Brain microvascular endothelial cell (primary cell): ENCODE results near the gene NEK11.
"Not testable (repeated sequence)": the region's sequence is repeated elsewhere in the genome, so short reads cannot be mapped to it uniquely, and the experiment has no call there.

Source experiments
- DNase-seq: peaks from one replicate; pipeline ENCODE4 v3.0.0-alpha.2; 2020
- H3K27ac ChIP-seq: fragments of 250-450 bp; sonication (Bioruptor Pico); 2 replicates; pipeline ENCODE4 v1.5.1; 2020; ENCODE audit warnings: mild to moderate bottlenecking, moderate library complexity
- H3K27me3 ChIP-seq: fragments of 250-450 bp; sonication (Bioruptor Pico); replicated peaks from 2 replicates; pipeline ENCODE4 v1.5.1; 2020; ENCODE audit warnings: mild to moderate bottlenecking
- H3K36me3 ChIP-seq: fragments of 250-450 bp; sonication (Bioruptor Pico); replicated peaks from 2 replicates; pipeline ENCODE4 v1.5.1; 2020; ENCODE audit warnings: mild to moderate bottlenecking
- H3K4me3 ChIP-seq: 2 replicates; pipeline ENCODE4 v1.5.1; 2011; ENCODE audit warnings: low read depth, mild to moderate bottlenecking, control low read depth, low read length, moderate library complexity
- in situ Hi-C: cut with HindIII; loops from 2 replicates; pipeline ENCODE4 v1.10.0; 2017; ENCODE audit warnings: low sequenced_read_pairs, low pct_ligation_motif_present
- TF ChIP-seq, protein P1 (sequence below): IDR thresholded peaks from 2 replicates; pipeline ENCODE4 v1.5.1; 2011; ENCODE audit warnings: low read depth, mild to moderate bottlenecking, moderate library complexity, low read length, control low read depth, inconsistent platforms; ENCODE audit errors: missing control alignments

Gene NEK11

DNA sequence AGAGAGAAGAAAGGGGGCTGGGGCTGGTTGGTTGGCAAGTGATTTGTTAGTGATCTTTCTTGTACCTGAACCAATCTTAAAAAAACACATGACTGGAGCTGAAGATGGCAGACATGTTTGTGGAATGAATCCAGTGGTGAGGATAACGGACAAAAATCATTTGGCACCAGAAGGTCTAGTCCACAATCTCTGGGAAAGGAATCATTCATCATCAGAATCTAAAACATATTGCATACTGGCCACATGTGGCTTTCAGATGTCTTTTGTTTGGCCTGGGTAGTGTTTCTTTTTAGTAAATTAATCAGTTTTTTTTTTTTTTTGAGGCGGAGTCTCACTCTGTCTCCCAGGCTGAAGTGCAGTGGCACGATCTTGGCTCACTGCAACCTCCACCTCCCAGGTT lies 5.0 kb downstream of the NEK11 start:
- H3K27ac ChIP-seq, result no peak overlapping the region
- no peak overlapping the region for H3K4me3 ChIP-seq
- H3K27me3 ChIP-seq, result no peaks in the 10 kb centered on the region
- DNase-seq, result no peak
- H3K36me3 ChIP-seq, result no peaks in the 10 kb centered on the region
- in situ Hi-C loops, result no loop called here
- TF ChIP-seq, protein P1, sequence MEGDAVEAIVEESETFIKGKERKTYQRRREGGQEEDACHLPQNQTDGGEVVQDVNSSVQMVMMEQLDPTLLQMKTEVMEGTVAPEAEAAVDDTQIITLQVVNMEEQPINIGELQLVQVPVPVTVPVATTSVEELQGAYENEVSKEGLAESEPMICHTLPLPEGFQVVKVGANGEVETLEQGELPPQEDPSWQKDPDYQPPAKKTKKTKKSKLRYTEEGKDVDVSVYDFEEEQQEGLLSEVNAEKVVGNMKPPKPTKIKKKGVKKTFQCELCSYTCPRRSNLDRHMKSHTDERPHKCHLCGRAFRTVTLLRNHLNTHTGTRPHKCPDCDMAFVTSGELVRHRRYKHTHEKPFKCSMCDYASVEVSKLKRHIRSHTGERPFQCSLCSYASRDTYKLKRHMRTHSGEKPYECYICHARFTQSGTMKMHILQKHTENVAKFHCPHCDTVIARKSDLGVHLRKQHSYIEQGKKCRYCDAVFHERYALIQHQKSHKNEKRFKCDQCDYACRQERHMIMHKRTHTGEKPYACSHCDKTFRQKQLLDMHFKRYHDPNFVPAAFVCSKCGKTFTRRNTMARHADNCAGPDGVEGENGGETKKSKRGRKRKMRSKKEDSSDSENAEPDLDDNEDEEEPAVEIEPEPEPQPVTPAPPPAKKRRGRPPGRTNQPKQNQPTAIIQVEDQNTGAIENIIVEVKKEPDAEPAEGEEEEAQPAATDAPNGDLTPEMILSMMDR, result no peak

DNA sequence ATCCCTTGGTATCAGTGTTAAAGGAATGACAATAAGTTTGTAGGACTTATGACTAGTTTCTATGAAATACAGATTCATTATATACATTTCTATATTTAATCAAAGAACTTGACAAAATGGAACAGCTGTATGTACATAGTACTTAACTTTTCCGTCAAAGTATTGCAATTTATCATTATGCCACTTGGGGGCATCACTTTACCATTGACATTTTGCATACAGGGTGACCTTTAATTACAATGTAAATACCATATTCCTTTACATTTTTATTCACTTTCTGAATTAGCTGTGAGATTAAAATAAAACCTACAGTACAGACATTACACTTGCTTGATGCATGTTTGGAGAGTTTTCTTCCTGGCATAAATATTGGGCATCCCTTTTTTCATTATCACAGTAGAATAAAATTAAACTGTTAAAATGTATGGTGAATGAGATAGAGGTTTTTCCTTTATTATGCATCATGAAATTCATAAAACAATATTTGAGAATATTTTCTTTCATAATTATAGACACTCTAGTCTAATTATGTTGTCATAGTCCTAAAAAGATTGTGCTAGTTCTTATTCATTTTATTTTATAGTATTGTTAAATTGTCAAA lies 6.9 kb downstream of the NEK11 start:
- Histone ChIP-seq H3K27ac (no peak overlapping the region), H3K27me3 (no peaks in the 10 kb centered on the region), H3K36me3 (no peaks in the 10 kb centered on the region), H3K4me3 (no peak overlapping the region)
- in situ Hi-C loops, result no loop called here
- TF ChIP-seq, protein P1, result peak; percentile 31
- DNase-seq, result peak; percentile 57

DNA sequence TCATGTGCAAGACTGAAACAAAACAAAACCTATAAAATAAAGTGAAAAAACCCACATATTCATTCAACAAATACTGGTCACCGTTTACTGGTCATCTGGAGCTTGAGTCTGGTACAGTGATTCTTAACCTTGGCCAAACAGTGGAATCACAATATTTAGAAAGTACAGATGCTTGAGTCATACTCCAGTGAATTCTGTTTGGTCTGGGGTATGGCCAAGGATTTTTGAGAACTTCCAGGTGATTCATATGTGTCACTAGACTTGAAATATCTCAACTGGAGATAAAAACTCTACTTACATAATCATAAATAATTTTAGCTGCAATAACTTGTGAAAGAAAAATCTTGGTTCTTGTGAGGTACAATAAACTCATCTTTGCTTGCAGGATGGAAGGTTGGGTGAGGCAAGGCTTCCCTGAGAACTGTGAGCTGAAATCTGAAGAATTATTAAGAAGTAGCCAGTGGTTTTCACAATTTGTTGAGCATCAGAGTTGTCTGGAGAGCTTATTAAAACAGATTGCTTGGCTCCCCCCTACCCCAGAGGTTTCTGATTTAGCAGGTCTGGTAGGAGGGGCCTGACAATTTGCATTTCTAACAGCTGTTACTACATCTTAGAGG lies 9.6 kb downstream of the NEK11 start:
- in situ Hi-C loops, result no loop called here

DNA sequence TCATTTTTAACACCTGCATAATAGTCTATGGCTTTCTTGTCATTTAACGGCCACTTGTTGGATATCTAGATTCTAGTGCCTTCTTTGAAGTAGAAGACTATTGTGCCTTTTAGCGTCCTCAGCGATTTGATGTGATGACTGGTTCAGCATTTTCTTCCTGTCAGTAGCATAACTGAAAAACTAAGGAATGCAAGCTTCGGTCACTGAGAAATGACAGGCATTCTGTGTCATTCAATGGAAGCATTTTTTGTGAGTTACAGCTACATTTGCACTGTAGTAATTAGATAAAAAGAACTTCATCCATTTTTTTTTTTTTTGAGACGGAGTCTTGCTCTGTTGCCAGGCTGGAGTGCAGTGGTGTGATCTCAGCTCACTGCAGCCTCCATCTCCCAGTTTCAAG lies 10.3 kb downstream of the NEK11 start:
- in situ Hi-C loops, result no loop called here
- peak; percentile 38 for DNase-seq
- no peaks in the 10 kb centered on the region for H3K27me3 ChIP-seq
- no peak overlapping the region for H3K4me3 ChIP-seq
- peak overlapping the region; percentile 2 for H3K27ac ChIP-seq
- TF ChIP-seq, protein P1, result no peak
- no peaks in the 10 kb centered on the region for H3K36me3 ChIP-seq

More for the DNA sequence above, 9.6 kb downstream of the NEK11 start:
- Histone ChIP-seq H3K27ac (peak overlapping the region; percentile 2), H3K36me3 (no peaks in the 10 kb centered on the region), H3K4me3 (no peak overlapping the region), H3K27me3 (no peaks in the 10 kb centered on the region)
- peak; percentile 75 for DNase-seq
- TF ChIP-seq, protein P1, result no peak

DNA sequence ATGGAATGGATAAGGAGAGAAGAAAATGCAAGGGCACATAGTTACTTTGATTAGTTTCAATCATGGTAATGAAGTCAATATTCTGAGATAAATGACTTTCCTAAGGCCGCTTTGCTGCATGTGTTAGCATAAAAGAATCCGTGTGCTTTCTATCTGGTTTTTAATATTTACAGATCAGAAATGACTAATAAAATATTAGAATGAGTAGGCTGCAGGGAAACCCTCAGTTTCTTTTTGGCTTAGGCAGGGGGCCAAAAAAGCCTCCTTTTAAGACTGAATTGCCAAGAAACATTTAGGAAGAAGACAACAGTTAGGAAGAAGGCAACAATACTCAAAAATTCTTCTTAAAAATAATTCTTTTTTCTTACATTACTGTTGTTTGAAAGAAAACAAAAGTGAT lies 11.6 kb downstream of the NEK11 start:
- in situ Hi-C loops, result no loop called here

DNA sequence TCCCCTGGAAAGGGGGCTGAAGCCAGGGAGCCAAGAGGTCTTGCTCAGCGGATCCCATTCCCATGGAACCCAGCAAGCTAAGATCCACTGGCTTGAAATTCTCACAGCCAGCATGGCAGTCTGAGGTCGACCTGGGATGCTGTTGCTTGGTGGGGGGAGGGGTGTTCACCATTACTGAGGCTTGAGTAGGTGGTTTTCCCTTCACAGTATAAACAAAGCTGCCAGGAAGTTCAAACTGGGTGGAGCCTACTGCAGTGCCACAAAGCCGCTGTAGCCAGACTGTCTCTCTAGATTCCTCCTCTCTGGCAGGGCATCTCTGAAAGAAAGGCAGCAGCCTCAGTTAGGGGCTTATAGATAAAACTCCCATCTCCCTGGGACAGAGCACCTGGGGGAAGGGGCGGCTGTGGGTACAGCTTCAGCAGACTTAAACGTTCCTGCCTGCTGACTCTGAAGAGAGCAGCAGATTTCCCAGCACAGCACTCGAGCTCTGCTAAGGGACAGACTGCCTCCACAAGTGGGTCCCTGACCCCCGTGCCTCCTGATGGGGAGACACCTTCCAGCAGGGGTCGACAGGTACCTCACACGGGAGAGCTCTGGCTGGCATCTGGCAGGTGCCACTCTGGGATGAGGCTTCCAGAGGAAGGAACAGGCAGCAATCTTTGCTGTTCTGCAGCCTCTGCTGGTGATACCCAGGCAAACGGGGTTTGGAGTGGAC lies 15.8 kb downstream of the NEK11 start:
- in situ Hi-C loops, H3K27me3 ChIP-seq, DNase-seq, H3K4me3 ChIP-seq, H3K36me3 ChIP-seq, H3K27ac ChIP-seq: not testable (repeated sequence)

More for the DNA sequence above, 11.6 kb downstream of the NEK11 start:
- no peaks in the 10 kb centered on the region for H3K27me3 ChIP-seq
- TF ChIP-seq, protein P1, result no peak
- H3K36me3 ChIP-seq, result no peaks in the 10 kb centered on the region
- H3K4me3 ChIP-seq, result no peak overlapping the region
- H3K27ac ChIP-seq, result no peak overlapping the region
- no peak for DNase-seq
